Endodermal cell (in vitro differentiated cells): ENCODE data around the gene CDH4. TPM values are rescaled to one million over a fixed set of nuclear protein-coding genes. Genes with fewer than 3 reads are reported as not detected.

Source experiments
- DNase-seq: peaks from one replicate; pipeline ENCODE4 v3.0.0-alpha.2; 2017
- H3K27ac ChIP-seq: 2 replicates; pipeline ENCODE4 v1.5.1; 2013; ENCODE audit warnings: mild to moderate bottlenecking, low read depth, low read length, moderate library complexity
- H3K27me3 ChIP-seq: 2 replicates; pipeline ENCODE4 v1.6.1; 2013; ENCODE audit warnings: mild to moderate bottlenecking, low read length, moderate library complexity; ENCODE audit not compliant: insufficient read depth, control insufficient read depth, poor library complexity, severe bottlenecking
- H3K36me3 ChIP-seq: 2 replicates; pipeline ENCODE4 v1.7.0; 2013; ENCODE audit warnings: mild to moderate bottlenecking, low read length, moderate library complexity; ENCODE audit not compliant: control insufficient read depth, insufficient read depth
- H3K4me1 ChIP-seq: one replicate; pipeline ENCODE4 v1.7.0; 2013; ENCODE audit warnings: low read length; ENCODE audit not compliant: control insufficient read depth, insufficient read depth
- H3K4me3 ChIP-seq: 2 replicates; pipeline ENCODE4 v1.5.1; 2013; ENCODE audit warnings: mild to moderate bottlenecking, low read length, moderate library complexity
- H3K9ac ChIP-seq: 2 replicates; pipeline ENCODE4 v1.6.1; 2013; ENCODE audit warnings: mild to moderate bottlenecking, low read length, moderate library complexity; ENCODE audit not compliant: poor library complexity, severe bottlenecking; ENCODE audit errors: extremely low read depth
- H3K9me3 ChIP-seq: 2 replicates; pipeline ENCODE4 v1.6.1; 2013; ENCODE audit warnings: mild to moderate bottlenecking, low read length, moderate library complexity; ENCODE audit not compliant: control insufficient read depth
- H3K27ac Mint-ChIP-seq: 2 replicates; pipeline ENCODE4 v1.8.0; 2020; ENCODE audit warnings: mixed read lengths
- H3K27me3 Mint-ChIP-seq: 2 replicates; pipeline ENCODE4 v1.8.0; 2021; ENCODE audit warnings: mild to moderate bottlenecking, mixed read lengths; ENCODE audit not compliant: insufficient read depth
- H3K36me3 Mint-ChIP-seq: 2 replicates; pipeline ENCODE4 v1.8.0; 2020; ENCODE audit warnings: low read depth, mixed read lengths
- H3K4me1 Mint-ChIP-seq: 2 replicates; pipeline ENCODE4 v1.8.0; 2020; ENCODE audit warnings: mixed read lengths
- H3K4me3 Mint-ChIP-seq: 2 replicates; pipeline ENCODE4 v1.8.0; 2020; ENCODE audit warnings: mild to moderate bottlenecking, moderate library complexity, mixed read lengths
- H3K9me3 Mint-ChIP-seq: 2 replicates; pipeline ENCODE4 v1.8.0; 2020; ENCODE audit warnings: mild to moderate bottlenecking, mixed read lengths
- WGBS, 2 experiments: methylation state at CpG; one replicate each; pipeline versions ENCODE4 v1.1.5 to v1.1.7; 2013; ENCODE audit warnings: missing lambda C conversion rate in 2 of 2, mixed read lengths in 1 of 2; ENCODE audit not compliant: insufficient coverage in 1 of 2, insufficient read length in 1 of 2; 5-methylcytosine and 5-hydroxymethylcytosine counted together
- total RNA-seq, 2 donors: library from RNA; stranded (reverse); fragmentation: NEBNext Ultra II Directional in 1 of 2; extraction: Animal tissue kit (Norgen Biotek cat#: 25700) in 1 of 2; gene quantifications; 2 replicates in 1 of 2; 3 replicates in 1 of 2; pipeline ENCODE4 v1.2.1, GENCODE V29; 2021
- TF ChIP-seq, protein P1 (sequence below): fragments of 200-600 bp; sonication (generic); conservative IDR thresholded peaks from 2 replicates; pipeline ENCODE4 v1.5.0; 2021; ENCODE audit warnings: antibody characterized with exemption, mild to moderate bottlenecking

CDH4 gene
- total RNA-seq, 2 donors from 2014 or later = 1.8 to 5.8 TPM

DNA sequence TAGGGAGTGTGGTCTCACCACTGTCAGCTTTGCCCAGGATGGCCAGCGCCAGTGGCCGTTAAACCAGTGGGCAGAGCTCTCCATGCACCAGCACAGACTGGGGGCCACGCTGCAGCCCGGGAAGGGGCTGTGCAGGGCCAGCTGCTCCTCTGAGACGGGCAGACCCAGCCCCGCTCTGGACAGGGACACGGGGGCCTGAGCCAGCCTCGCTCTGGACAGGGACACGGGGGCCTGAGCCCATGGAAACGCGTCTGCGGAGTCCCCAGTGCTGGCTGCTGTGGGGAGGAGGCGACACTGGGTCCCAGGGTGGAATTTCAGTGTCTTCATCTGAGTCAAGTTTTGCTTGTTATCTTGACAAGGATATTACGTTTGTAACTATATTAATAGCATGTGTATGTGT, 402.7 kb downstream of the CDH4 start:
- H3K4me1 Mint-ChIP-seq = no peaks in the 10 kb centered on the region
- no peak overlapping the region for H3K4me3 Mint-ChIP-seq
- WGBS, 2 experiments = 82 to 85% methylated on average over 12 to 14 of the region's 14 CpGs
- no peaks in the 10 kb centered on the region for H3K36me3 ChIP-seq
- H3K27me3 Mint-ChIP-seq = peaks cover 26% of the 10 kb centered on the region
- no peak overlapping the region for H3K27ac ChIP-seq
- no peaks in the 10 kb centered on the region for H3K36me3 Mint-ChIP-seq
- no peaks in the 10 kb centered on the region for H3K27me3 ChIP-seq
- DNase-seq = no peak
- H3K9me3 Mint-ChIP-seq = peaks cover 7% of the 10 kb centered on the region
- no peaks in the 10 kb centered on the region for H3K9me3 ChIP-seq
- H3K27ac Mint-ChIP-seq = no peak overlapping the region
- no peak overlapping the region for H3K9ac ChIP-seq
- TF ChIP-seq, protein P1, sequence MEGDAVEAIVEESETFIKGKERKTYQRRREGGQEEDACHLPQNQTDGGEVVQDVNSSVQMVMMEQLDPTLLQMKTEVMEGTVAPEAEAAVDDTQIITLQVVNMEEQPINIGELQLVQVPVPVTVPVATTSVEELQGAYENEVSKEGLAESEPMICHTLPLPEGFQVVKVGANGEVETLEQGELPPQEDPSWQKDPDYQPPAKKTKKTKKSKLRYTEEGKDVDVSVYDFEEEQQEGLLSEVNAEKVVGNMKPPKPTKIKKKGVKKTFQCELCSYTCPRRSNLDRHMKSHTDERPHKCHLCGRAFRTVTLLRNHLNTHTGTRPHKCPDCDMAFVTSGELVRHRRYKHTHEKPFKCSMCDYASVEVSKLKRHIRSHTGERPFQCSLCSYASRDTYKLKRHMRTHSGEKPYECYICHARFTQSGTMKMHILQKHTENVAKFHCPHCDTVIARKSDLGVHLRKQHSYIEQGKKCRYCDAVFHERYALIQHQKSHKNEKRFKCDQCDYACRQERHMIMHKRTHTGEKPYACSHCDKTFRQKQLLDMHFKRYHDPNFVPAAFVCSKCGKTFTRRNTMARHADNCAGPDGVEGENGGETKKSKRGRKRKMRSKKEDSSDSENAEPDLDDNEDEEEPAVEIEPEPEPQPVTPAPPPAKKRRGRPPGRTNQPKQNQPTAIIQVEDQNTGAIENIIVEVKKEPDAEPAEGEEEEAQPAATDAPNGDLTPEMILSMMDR = no peak
- H3K4me3 ChIP-seq = no peak overlapping the region
- H3K4me1 ChIP-seq = no peaks in the 10 kb centered on the region

DNA sequence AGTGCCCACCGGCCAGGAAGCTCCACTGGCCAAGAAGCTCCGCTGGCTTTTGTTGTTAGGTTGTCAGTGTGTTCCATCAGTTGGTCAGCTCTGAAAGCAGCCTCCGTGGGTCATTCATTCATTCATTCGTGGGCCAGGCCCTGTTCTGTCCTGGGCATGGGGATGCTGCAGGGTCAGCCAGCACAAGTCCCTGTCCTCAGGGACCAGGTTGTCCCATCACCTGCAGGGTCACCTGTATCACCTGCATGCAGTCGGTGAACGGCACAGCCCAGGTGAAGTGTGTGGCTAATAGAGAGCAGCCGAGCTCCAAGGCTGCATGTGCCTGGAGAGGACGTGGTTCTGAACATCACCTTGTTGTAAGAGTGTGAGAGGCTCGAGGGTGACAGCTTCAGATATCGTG, 403.5 kb downstream of the CDH4 start:
- Mint-ChIP-seq H3K27ac (no peak overlapping the region), H3K4me3 (no peak overlapping the region), H3K4me1 (no peaks in the 10 kb centered on the region), H3K36me3 (no peaks in the 10 kb centered on the region), H3K27me3 (peaks cover 26% of the 10 kb centered on the region), H3K9me3 (peaks cover 7% of the 10 kb centered on the region)
- Histone ChIP-seq H3K27ac (no peak overlapping the region), H3K9me3 (no peaks in the 10 kb centered on the region), H3K4me1 (no peaks in the 10 kb centered on the region), H3K36me3 (no peaks in the 10 kb centered on the region), H3K4me3 (no peak overlapping the region), H3K9ac (no peak overlapping the region), H3K27me3 (no peaks in the 10 kb centered on the region)
- TF ChIP-seq, protein P1 = no peak
- no peak for DNase-seq
- WGBS, 2 experiments = 85 to 96% methylated on average over 9 to 10 of the region's 10 CpGs

DNA sequence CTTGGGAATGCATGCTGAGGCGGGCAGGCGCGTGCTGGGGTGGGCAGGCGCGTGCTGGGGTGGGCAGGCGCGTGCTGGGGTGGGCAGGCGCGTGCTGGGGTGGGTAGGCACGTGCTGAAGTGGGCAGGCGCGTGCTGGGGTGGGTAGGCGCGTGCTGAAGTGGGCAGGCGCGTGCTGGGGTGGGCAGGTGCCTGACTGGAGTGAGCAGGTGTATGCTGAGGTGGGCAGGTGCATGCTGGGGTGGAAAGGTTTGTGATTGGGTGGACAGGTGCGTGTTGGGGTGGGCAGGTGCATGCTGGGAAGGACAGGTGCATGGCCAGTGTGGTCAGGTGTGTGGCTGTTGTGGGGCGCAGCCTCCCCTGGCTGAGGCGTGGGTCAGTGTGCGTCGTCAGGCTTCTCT, 404.1 kb downstream of the CDH4 start:
- H3K27me3 ChIP-seq = no peaks in the 10 kb centered on the region
- H3K9me3 Mint-ChIP-seq = peaks cover 7% of the 10 kb centered on the region
- DNase-seq = no peak
- H3K36me3 Mint-ChIP-seq = no peaks in the 10 kb centered on the region
- WGBS, 2 experiments = 88 to 100% methylated on average over 5 to 20 of the region's 21 CpGs
- H3K4me1 ChIP-seq = no peaks in the 10 kb centered on the region
- no peaks in the 10 kb centered on the region for H3K9me3 ChIP-seq
- H3K27ac ChIP-seq = no peak overlapping the region
- no peaks in the 10 kb centered on the region for H3K36me3 ChIP-seq
- H3K9ac ChIP-seq = no peak overlapping the region
- no peak overlapping the region for H3K27ac Mint-ChIP-seq
- TF ChIP-seq, protein P1 = no peak
- no peak overlapping the region for H3K4me3 Mint-ChIP-seq
- H3K4me1 Mint-ChIP-seq = no peaks in the 10 kb centered on the region
- H3K27me3 Mint-ChIP-seq = peaks cover 26% of the 10 kb centered on the region
- no peak overlapping the region for H3K4me3 ChIP-seq
